Occipital lobe (tissue), 2 donors: ENCODE results near the gene HCN4. TPM values are rescaled to one million over a fixed set of nuclear protein-coding genes. Genes with fewer than 3 reads are reported as not detected.

Experiments used
- DNase-seq: peaks from one replicate; lab custom pipeline; 2025; lab: John Stamatoyannopoulos, UW
- total RNA-seq: library from RNA; depleted of rRNA; stranded (reverse); fragments of >200 nt; gene quantifications from one replicate; pipeline ENCODE4 v1.2.3, GENCODE V29; 2014

Gene HCN4
- total RNA-seq, 1 donor from 2014 or later, result 3.0 TPM

DNA sequence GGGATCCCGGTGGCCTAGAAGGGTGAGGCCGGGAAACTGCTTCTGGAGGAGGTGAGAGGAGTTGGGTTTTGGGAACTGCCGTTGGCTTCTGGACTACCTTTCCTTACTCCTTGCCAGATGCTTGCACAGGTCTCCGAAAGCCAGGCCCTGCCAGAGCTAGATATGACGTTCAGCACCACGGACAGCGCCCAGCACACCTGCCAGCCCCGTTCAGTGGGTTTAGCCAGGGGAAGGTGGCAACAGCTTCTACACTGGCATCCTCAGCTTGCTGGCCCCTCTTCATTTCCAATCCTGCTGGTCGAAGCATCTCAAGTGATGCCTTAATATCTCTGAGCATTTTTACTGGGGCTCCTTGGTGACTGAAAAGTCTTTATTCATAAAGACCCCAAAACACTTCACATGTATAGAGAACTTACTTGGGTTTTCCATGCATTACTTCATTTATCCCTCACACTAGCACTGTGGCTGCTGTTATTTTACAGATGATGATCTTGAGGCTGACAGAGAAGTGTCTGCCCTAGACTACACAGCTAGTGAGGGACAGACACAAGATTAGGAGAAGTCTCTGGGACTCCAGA is 21.9 kb downstream of the HCN4 start:
- DNase-seq, result no peak

DNA sequence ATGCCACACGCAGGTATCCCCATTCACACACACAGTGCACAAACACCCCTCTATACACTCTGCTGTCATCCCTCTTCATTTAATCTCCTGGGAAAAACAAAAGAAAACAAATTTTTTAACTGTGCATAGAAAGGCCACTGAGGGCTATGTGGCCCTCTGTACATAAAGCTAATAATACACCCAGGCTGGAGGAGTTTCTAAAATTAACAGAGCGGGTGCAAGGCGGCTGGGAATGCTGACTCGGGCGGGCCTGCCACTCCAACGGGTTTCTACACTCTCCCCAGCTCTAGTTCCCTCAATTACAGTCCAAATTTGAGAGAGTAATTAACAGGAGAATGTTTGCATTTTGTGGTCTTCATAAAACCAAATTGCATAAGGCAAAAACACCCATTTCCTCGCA is 23.1 kb downstream of the HCN4 start:
- DNase-seq, result no peak

DNA sequence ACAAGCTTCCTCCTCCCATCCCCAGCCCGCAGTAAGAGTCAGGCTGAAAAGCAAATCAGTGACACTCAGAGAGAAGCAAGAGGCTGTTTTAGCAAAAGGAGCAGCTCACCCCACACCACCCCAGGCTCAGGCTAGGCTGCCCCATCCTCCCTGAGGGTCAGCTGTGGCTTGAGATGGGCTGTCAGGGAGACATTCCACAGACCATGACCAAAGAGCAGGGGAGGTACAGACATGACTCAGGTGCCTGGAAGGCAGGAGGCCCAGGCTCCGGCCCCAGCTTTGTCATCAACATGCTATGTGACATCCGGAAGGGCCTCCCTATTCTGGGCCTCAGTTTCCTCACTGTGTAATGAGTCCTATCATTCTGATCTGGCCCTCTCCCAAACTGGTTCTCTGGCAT is 24.7 kb downstream of the HCN4 start:
- DNase-seq, result no peak

DNA sequence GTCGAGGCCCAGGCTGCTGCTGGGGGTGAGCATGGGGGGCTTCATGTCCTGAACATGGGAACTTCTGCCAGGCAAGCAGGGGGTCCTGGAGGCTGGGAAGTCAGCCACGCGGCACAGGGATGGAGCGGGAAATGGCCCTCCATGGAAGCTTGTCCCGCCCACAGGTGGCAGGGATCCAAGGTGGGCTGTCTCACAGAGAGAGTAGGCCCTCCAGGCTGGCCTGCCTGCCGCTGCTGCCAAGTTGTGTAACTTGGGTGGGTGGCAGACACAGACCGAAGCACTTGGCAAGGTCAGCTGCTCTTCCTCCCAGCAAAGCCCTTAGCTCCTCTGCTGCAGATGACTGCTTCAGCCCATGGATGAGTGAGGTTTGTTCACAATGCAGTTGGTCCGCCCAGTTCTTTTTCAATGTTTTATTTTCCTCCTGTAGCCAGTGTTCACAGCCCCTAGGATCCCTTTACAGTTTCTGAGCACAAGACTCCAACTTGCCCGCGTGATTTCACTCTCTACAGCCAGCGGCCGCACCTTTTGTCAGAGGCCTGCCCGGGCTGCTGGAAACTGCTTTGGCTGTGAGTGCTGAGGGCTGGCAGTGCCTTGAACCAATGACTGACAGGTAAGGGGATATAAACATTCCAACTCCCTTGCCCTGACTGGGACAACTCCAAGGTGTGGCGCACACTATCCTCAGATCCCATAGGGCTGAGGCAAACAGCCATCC is 26.7 kb downstream of the HCN4 start:
- DNase-seq, result no peak

DNA sequence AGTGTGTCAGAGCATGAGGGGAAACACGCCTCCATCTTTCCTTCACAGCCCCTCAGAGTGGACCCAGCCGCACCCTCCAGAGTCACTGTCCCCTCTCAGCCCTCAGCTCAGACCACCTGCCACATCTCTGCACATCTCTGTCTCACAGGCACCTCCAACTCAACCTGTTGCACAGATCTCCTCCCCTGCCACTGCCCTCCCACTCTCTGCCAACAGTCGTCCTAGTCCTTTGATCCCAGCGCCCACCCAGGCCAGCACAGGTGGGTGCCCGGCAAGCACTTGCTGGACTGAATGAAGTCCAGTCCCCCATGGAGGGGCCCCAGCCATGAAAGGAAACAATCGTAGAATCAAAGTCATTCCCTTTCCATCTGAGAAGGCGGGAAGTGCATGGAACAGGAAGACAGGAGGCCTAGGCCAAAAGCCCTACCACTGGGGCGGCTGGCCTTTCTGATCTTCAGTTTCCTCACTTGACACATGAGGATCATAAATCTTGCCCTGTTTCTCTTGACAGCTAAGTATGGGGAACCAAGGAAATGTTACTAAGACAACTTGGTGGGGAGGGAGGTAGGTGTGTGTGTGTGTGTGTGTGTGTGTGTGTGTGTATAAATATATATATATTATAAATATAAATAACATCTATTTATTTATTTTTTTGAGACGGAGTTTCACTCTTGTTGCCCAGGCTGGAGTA is 28.1 kb downstream of the HCN4 start:
- DNase-seq, result no peak

DNA sequence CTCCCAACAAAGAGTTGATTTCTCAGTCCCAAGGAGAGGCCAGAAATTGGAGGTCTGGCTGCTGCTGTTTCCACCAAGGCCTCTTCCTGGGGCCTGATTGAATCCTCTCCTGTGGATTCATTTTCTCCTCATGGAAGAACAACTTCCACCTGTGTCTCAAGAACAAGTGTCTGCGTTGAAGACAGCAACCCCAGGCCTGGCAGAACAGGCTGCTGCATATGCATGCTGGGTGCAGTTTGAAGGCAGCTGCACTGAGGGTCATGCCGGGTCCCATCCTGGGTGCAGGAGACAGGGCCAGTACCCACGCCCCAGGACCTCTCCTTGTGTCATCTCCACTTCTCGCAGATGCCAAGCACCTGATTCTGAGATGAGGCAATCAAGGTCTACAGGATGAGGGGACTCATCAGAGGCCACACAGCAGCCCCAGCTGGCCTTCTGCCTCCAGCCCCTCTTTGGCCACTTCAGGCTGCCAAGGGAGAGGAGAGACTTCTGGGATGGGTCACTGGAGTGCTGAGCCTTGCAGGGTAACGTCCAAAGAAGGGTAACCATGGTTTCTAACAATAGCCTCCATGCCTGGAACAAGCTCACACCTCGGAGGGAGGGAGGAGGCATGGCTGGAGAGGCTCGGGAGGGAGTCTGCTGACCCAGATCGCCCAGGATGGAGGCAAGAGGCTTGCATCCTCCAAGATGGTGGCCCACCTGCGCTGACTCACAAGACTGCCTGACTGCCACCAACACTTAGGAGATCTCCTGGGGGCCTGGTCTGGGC is 30.0 kb downstream of the HCN4 start:
- DNase-seq, result no peak

DNA sequence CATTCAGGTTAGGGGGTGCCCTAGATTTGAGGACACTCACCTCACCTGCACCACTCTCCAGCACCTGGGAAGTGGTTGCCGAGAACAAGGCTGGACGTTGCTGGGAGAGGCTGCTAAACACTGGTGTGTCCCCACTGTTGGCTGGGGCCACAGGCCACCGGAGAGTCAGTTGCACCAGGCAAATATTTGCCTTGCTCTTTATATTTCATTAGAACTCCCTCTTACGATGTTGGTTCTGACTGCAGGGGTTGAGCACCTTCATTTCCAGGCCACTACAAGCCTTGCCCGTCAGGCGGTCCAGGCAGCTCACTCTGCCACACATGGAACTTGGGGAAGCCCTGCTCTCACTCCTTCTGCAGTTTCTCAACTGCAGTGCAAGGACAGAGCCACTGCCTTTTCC is 30.7 kb downstream of the HCN4 start:
- no peak for DNase-seq

DNA sequence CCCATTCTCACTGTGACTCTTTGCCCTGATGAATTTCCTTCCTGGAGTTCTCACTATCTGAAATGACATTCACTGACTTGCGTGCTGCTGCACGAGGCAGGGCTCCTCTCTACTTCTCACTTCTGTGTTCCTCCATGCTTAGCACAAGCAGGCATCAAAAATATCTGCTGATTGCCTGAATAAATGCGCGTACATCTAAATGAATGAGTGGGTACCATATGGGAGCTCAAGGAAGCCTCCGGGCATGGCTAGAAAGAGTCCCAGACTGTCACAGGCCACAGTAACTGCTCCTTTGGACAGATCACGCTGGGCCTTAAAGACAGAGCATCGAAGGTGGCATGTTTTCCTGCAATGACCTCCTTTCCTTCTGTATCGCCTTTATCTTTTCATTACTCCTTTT is 31.6 kb downstream of the HCN4 start:
- DNase-seq, result no peak

DNA sequence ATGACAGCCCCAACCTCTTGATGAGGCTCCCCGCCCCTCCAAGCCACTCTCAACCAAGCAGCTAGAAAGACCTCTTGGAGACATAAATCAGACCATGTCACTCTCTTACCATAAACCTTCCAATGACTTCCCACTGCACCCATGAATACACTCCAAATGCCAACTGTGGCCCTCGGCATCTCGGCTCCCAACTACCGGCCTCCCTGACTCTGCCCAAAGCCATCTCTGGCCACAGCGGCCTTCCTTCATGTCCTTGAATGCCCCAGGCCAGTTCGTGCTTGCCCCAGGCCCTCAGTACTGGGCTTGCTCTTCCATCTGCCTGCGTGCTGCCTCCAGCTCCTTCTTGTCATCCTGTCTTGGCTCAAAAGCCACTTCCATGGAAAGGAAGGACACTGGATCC is 32.0 kb downstream of the HCN4 start:
- no peak for DNase-seq

DNA sequence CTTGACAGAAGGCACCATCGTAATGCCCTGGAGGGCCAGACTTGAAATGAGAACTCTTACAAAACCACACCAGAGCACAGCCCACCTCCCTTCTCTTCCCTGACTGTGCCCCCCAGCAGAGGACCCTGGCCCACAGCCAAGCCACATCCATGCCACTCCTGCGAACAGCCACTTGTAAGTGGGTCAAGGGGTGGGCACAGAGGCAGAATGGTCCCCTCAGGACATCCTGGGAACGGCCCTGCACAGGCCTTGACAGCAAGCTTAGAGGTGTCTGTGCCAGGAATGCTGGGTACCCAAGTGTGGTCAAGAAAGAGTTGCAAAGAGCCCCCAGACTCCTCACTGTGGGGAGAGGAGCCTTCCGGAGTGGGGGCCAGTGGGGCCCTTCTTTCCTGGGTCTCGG is 33.3 kb downstream of the HCN4 start:
- DNase-seq, result no peak

DNA sequence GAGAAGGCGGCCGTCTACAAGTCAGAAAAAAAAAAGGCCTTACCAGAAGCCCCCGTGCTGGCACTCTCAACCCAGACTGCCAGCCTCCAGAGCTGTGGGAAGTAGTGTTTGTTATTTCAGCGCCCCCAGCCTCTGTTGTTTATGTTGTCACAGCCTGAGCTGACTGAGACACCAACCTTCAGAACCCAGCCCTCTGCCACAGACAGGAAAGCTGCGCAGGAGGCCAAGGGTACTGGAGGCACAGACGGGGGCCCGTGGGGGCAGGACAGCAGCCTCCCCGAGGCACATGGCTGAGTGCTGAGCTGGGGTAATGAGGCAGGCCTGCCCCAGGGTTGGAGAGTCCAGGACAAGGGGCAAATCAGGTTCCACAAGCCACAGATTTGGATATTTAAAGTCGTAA is 33.7 kb downstream of the HCN4 start:
- DNase-seq, result no peak

DNA sequence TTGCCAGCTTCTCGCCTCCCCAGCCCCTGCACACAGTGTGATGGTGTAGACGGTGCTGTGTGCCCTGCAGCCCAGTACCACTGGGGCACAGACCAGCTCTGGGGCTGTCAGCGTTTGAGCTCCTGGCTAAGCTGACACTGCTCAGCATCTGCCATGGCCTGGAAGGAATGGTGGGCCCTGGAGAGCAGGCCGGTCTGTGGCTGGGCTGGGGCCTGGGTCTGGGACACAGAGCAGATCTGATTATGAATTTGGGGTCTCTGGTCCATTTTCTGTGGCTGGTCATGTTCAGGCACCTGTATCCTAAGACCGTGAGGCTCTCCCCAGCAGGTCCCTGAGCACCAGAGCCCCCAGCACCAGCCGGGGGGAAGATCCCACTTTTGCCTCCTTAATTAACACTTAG is 34.7 kb downstream of the HCN4 start:
- no peak for DNase-seq

DNA sequence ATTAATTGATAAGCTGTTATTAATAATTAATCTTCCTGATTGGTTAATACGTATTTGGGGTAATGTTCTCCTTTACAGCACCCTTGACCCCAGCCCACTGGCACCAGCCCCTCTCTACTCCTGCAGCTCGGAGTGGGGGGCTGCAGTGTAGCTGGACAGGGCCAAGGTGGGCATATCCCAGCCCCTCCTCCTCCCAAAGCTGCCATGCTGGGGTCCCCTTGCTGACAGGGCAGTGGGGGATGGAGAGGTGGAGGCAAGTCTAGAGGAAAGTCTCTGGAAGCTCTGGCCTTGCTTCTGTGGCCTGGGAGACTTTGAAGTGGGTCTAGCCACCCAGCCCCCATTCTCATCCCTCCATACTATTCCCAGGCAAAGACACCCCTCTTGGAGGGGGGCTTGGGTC is 35.8 kb downstream of the HCN4 start:
- DNase-seq, result no peak

DNA sequence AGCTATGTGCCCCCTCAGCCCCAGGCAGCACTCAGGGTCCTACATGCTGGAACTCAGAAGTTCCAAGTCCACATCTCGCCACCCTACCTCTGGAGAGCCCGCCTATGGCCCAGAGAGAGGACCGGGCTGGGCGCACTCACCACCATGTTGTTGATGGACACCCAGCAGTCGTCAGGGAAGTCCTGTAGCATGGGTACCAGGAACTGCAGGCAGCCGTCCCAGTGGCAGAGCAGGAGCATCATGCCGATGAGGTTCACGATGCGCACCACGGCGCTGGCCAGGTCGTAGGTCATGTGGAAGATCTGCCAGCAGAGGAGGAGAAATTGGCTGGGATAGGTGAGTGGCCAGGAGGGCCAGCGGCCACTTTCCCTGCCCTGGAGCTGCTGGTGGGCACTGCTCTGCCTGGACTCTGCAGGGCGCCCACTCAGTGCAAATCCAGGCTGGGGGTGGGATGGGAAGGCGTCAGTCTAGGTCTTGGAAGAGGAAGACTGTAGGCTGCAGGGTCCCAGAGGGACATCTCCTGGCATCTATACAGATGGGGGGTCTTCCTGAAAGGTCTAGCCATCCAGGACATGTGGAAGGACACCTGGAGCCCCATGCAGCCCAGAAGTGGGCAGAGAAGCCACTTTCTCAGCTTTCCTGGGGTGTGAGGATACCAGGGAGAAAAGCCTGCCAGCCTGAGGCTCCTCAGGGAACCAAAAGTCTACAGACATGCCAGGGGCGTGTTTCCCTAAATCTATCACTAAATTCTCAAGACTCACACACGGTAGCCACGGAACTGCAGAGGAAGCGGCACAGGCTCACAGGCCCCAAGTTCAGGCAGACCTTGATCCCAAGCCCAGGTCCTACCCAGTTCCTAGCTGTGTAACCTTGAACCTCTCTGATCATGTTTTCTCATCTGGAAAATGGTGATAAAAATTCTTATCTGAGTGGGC is 36.5 kb downstream of the HCN4 start:
- no peak for DNase-seq

DNA sequence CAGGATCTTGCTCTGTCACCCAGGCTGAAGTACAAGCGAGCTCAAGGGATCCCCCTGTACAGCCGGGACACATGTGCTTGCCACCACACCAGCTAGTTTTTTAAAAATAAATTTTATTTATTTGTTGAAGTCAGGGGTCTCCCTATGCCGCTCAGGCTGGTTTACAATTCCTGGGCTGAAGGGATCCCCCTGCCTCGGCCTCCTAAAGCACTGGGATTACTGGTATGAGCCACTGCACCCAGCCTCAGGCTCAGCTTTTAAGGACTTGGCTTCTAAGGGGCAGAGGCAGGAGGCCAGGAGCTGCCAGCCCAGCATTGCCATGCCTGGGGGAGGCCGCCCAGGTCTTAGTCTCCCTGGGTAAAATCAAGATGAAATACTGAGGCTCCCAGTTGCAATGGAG is 37.3 kb downstream of the HCN4 start:
- no peak for DNase-seq

DNA sequence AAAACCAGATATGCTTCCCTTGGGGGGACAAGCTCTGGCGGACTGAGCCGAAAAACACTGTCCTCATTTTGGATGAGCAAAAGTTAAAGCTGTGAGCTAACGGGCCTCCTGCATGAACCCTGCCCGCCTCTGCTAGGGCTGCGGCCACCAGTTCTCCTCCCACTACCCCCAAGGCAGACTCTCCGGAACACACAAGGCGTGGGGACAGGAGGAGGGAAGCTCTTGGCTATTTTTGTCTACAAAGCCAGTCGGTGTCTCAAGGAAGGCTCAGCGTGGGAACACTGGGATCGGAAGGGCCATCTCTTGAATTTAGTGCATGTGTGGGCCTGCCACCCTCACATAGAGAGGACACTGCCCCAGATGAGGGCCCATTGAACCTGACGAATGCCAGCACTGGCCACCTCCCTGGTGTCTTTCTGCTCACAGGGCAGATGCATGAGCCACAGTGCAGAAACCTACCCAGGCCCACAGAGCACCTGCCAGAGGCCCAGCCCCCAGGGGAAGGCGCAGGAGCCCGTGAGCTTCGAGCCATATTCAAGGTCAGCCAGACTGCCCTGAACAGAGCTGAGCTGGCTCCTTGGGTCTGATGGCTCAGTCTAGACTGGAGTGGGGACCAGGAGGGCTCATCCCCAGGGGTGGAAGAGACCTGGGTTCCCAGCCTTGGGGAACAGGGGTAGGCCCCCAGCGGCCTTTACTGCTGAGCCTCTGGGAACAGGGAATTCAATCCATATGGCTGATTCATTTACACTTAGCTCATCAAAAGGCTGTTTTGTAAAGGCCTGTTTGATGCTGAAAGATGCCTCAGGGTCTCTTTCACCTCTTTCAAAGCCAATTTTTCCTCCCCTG is 38.3 kb downstream of the HCN4 start:
- DNase-seq, result no peak

DNA sequence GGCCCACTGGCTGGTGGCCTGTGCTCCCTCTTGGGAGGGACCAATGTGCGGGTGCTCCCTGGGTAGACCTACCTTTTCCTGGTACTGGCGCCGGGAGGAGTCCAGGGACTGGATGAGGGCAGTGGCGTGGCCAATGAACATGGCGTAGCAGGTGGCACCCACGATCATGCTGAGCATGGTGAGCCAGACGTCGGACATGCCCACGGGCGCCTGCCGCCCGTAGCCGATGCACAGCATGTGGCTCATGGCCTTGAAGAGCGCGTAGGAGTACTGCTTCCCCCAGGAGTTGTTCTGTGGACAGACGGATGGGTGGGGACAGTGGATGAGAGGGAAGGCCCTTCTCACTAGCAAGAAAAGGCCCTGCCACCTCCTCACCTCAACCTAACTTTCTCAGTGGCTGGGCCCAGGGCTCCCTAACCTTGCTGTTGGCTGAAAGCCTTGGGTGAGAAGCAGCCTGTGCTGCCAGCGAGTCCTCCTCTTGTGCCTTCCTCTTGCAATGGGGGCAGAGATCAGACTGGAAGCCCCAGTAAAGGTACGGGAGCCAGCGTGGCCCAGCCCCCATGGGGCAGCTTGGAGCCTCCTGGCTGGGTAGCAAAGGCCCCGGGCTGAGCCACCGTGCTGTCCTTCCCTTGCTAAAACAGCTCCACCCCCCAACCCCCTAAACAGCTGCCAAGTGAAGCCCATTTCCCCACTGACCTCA is 39.1 kb downstream of the HCN4 start:
- no peak for DNase-seq

DNA sequence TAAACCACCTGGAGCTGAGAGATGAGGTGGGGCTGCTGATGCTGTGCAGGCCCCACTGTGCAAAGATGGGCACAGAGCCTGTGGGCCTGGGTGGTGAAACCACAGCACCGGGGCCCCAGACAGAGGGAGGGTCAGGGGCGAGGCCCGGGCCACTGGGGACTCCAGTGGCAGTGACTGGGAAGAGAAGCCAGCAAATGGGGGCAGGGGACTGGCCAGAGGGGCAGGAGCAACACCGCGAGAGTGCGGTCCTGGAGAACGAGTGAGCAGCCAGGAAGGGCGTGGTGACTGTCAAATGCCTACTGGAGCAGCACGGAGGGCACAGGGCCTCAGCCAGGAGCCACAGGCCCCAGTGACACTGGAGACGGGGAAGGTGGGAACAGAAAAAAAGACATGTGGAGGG is 39.8 kb downstream of the HCN4 start:
- no peak for DNase-seq

DNA sequence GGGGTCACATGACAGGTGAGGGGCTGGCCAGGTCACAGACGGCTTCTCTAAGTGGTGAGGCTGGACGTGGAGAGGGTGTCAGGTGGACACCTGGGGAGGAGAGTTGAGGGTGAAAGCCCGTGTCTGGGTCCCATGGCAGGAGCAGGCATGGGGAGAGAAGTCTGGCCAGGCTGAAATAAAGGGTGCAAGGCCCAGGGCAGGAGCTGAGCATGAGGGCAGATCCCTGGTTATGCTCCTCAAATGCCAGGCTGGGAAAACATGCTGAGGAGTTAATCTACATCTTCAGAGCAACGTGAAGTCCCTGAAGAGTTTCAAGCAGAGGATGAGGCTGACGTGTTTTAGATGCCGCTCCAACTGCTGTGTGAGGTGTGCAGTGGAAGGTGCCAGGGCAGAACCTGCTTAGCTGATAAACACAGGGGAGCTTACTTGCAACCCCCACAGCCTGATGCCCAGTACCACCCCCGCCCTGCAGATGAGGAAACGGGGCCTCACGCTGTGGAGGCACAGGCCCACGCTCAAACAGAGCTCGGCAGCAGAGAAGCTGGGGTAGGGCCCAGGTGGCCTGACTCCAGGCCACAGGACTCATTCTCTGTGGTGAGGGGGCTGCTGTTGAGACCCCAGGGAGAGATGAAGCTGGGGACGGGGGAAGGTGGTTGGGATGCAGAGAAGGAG is 40.5 kb downstream of the HCN4 start:
- no peak for DNase-seq
